DMS79 treated with DMSO at 0.1 percent for 48 hours (cell line): Measurements from ENCODE around the gene PNRC1.
"Not testable (repeated sequence)": the region's sequence is repeated elsewhere in the genome, so short reads cannot be mapped to it uniquely, and the experiment has no call there.

Experiments
- DNase-seq: peaks from one replicate; lab custom pipeline; 2025; lab: John Stamatoyannopoulos, UW

Gene PNRC1

DNA sequence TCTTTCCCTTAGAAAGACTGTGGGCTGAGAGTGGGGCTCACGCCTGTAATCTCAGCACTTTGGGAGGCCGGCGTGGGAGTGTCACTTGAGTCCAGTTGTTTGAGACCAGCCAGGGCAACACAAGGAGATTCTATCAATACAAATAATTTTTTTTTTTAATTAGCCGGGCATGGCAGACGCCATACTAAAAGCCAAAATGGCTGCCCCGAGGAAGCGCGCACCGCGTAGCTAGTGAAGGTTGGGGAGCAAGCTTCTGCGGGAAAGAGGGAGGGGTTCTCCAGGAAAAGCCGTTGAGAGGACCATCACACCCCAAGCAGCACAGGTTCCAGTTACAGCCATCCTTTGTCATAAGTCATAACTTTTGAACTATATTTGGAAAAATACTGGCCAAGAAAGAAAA is 21.3 kb upstream of the PNRC1 start:
- no peak for DNase-seq

DNA sequence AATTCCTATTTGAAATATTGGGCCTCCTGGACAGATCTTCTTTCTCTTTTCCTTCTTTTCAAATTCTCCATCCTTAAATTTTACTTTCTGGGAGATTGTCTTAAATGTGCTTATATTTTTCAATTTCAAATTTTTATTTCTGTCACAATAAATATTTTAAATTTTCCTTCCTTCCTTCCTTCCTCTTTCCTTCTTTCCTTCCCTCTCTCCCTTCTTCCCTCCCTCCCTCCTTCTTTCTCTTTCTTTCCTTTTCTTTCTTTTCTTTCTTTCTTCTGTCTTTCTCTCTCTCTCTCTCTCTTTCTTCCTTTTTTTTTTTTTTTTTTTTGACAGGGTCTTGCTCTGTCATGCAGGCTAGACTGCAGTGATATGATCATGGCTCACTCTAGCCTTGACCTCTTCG is 16.7 kb upstream of the PNRC1 start:
- no peak for DNase-seq

DNA sequence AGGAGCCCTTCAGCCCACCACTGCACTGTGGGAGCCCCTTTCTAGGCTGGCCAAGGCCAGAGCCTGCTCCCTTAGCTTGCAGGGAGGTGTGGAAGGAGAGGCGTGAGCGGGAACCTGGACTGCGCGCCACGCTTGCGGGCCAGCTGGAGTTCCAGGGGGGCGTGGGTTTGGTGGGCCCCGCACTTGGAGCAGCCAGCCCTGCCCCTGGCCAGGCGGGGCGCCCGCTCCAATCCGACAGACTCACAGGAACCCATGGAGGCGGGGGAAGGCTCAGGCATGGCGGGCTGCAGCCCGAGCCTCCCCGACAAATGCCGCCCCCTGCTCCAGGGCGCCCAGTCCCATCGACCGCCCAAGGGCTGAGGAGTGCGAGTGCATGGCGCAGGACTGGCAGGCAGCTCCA is 15.6 kb upstream of the PNRC1 start:
- DNase-seq = not testable (repeated sequence)

DNA sequence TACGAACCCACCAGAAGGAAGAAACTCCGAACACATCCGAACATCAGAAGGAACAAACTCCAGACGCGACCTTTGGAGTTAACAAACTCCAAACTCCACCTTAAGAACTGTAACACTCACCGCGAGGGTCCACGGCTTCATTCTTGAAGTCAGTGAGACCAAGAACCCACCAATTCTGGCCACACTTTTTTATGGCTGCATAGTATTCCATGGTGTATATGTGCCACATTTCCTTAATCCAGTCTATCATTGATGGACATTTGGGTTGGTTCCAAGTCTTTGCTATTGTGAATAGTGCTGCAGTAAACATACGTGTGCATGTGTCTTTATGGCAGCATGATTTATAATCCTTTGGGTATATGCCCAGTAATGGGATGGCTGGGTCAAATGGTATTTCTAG is 14.4 kb upstream of the PNRC1 start:
- not testable (repeated sequence) for DNase-seq

DNA sequence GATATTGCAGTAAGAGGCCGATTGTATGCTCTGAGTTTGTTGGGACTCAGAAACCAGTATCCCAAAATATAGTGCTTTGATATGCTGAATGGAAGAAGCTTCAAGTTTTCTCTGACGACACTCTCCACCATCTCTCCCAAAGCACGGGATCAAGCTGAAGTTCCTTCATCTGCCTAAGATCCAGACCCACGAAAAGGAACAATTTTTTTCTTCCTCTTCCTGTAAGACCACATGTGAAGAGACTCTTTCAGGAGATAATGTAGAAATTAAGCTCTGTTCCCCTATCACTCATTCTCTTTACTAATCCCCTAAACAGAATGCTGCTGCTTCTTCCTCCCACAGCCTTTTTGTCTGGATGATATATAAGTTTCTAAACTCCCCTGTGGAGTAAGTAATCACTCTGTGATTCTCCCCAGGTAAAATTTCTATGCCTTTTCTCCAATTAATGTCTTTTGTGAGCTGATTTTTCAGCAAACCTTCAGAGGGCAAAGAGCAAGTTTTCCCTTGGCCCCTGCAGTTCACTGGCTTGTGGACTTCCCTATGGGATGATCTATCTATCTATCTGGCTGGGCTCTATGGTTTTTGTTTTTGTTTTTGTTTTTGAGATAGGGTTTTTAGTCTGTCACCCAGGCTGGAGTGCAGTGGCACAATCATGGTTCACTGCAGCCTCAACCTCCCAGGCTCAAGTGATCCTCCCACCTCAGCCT is 13.5 kb upstream of the PNRC1 start:
- DNase-seq = no peak

DNA sequence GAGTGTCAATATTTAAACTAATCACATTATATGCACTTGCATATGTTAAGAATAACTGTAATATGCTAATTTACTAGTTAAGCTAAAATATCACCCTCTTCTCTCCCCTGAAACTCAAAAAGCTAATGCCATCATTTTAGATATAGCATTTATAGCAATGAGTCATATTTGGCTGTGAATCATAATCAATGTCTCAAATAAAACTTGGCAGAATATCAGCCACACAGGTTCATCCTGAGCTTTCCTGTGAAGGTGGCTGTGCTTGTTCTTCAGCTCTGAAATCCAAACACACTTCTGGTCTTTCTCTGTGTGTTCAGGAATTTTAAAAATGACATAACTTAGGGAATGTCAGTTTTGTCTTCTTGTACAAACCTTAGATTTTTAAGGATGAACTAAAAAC is 12.8 kb upstream of the PNRC1 start:
- no peak for DNase-seq

DNA sequence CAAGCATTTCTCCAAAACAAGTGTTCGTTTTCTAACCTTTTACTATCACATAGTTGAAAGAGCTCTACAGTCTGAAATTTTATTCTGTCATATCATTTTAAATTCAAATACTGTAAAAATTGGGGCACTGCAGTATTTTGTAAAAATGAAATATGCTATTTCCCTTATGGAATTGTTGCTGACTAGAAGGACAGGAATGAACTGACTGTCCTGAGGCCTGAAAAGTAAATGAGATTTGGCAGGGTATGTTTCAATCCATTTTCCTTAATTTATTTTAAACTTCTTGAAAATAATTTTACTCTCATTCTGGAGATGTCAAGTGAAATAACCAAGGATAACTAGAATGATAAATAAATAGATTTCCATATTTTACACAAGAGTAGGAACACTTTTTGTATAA is 11.9 kb upstream of the PNRC1 start:
- DNase-seq = no peak

DNA sequence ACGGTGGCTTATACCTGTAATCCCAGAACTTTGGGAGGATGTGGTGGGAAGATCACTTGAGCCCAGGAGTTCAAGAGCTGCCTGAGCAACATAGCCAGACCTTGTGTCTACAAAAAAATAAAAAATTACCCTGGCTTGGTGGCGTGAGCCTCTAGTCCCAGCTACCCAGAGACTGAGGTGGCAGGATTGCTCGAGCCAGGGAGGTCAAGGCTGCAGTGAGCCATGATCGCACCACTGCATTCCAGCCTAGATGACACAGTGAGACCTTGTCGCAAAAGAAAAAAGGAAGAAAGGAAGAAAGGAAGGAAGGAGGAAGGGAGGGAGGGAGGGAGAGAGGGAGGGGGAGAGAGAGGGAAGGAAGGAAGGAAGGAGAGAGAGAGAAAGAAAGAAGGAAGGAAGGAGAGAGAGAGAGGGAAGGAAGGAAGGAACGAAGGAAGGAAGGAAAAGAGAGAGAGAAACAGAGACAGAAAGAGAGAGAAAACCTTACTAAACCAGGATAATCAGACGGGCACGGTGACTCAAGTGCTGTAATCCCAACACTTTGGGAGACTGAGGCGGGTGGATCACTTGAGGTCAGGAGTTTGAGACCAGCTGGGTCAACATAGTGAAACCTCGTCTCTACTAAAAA is 10.9 kb upstream of the PNRC1 start:
- no peak for DNase-seq

DNA sequence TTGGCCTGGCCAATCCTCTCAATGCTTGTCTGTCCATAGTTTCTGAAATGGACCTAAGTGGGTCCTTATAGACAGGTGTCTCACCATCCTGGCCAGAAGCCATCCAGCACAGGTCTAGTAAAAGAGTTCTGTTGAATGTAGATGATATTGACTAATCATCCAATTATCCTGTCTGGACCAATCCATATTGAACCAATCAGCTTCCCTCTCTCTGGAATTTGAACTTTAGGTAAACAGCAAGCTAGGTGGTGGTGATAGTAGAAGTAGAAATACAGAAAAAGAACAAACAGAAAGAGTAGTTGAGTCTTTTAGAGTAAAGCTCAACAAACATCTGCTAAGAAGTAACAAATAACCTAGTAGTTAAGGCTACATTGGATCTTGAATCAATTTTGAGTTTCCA is 9.5 kb upstream of the PNRC1 start:
- no peak for DNase-seq

DNA sequence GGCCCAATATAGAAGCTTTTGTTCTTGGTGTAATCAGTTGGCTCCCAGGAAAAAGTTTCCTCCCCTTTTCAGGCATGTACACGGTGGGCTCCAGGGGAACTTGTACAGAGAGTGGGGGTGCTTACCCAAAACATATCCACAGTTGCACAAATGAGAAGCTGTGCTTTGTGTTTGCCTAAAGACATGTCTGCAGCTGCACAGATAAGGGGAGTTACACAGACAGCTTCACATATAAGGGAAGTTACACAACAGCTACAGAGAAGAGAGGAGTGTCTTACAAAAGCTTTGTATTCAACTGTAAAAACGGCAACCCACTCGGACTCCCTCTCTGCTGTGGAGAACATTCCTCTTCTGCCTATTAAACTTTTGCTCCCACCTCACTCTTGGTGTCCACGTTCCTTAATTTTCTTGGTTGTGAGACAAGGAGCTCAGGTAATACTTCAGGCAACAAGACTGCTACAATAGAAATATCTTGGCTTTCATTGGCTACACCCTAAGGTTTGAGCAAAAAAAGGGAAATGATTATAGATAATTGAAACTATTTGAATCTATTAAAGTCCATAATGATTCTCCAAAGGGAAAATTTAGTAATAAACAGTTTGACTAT is 7.4 kb upstream of the PNRC1 start:
- DNase-seq = no peak

DNA sequence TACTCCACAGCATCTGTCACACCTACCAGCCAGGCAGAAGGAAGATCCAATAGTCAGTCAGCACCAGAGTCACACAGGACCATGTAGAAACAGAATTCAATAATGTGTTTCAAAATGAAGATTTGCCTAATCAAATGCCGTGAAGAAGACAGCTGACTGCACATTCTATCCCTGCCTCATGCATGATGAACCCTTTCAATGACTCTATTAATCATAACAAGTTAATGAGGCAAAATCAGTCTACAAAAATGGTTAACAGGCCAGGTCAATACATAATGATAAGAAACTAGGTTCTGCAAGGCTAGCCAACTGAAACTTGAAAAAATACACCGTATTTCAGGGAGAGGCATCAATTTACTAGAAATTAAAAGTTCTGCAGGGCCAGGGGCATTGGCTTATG is 6.7 kb upstream of the PNRC1 start:
- no peak for DNase-seq

DNA sequence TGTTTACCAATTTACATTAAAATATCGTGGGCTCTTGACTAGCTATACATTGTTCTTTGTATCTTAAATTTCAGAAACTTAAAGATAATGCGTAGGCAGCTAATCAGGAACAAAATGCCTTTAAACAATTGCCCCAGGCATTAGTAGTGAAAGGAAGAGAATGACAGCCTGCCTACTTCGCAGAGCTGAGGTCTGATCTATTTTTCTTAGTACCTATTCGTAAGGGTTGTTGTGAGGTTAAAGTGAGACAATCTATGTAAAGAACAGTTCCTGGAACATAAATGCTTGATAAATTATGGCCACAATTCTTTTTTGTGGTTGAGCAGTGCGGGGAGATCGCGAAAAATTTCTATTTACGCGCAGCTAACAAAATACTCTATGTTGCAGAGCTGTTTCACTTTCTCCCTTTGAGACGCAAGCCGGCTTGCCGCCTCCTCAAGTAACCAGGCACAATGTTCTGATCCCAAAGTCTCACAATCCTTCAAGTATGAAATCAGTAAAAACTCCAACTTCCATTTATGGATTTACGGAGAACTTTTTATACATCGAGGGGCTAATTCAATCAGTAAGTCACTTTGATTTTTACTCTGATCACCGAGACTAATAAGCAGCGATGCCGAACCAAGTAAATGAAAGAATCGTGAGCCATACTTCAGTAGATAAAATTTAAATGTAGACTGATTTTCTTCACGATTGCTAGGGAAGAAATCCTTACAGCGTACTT is 878 bp upstream of the PNRC1 start:
- DNase-seq = peak; percentile 77

DNA sequence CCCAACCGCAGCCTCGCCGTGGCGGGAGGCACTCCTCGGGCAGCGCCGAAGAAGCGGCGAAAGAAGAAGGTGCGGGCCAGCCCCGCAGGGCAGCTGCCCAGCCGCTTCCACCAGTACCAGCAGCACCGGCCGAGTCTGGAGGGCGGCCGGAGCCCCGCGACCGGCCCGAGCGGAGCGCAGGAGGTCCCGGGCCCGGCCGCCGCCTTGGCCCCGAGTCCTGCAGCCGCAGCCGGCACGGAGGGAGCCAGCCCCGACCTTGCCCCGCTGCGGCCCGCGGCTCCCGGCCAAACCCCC is 525 bp downstream of the PNRC1 start:
- DNase-seq = no peak

DNA sequence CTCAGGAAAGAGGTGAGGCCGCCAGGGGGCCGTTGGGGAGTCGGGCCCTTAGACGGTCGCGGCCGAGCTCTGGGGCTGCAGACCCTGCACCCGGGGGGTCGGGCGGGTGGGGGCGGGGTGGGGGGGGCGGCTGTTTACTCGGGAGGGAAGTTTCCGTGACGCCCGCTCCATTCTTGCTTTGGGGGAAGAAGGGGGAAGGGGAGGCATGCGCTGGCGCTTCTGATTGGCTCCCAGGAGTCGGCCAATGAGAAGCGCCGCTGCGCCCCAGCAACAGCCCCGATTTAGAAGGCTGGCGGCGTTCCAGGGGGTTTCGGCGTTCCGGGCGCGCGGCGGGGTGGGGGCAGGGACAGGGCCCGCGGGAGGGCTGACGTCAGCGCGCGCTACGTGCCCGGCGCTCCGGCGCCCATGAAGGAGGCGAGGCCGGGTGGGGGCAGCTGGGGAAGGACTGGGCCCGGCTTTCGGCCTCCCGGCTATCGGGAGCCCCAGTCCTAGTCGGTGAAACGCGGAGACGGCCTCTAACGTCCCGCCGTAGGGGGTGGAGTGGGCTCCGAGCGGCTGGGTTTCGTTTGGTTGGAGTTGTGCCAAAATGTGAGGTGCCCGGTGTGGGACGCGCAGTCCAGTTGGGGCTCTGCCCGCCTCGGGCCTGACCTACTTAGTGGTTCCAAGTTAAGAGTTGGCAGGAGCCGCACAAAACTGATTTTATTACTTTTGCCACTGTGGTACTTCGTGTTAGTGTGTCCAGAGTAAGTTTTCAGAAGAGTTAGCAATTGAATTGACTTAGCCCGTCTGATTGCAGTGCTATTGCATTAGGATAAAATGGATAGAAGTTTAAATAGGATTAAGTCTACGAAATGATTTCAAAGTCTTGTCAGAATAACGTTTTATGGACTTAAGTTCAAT is 1.1 kb downstream of the PNRC1 start:
- DNase-seq = peak; percentile 94

DNA sequence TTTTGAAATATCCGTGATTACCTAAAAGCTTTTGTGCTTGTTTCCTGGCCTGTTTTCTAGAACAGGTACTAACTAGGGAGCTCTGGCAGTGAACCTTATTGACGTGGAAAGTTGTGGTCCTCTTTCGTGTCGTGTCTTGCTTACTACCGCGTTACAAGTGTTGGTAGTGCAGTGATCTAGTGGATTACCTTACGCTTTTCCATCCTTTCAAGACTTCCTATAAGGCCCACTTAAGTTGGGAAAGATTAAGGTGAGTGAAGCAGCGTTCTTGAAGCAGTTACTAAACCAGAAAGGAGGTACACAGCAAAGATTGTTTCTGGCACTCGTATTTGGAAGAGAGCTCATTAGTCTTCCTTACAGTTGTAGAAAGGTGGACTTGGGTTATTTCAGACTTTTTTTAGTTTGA is 1.9 kb downstream of the PNRC1 start:
- DNase-seq = peak; percentile 43

DNA sequence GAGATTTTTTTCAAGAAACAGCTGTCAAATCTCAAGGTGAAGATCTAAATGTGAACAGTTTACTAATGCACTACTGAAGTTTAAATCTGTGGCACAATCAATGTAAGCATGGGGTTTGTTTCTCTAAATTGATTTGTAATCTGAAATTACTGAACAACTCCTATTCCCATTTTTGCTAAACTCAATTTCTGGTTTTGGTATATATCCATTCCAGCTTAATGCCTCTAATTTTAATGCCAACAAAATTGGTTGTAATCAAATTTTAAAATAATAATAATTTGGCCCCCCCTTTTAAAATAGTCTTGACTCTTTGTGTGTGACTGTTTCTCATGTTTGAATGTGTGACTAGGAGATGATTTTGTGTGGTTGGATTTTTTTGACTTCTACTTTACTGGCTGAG is 4.0 kb downstream of the PNRC1 start:
- no peak for DNase-seq

DNA sequence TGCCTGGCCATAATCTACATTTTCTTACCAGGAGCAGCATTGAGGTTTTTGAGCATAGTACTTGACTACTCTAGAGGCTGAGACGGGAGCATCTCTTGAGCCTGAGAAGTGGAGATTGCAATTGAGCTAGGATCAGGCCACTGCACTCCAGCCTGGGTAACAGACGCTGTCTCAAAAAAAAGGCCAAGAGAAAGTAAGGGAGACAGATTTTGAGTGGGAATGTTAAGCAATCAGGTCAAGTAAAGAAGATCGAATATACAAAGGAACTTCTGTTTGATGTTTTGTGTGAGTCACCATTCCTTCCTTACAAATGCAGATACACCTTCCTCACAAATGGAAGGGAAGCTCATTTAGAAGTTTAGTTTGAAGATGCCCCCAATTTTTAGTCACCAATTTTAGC is 4.4 kb downstream of the PNRC1 start:
- DNase-seq = peak; percentile 31

DNA sequence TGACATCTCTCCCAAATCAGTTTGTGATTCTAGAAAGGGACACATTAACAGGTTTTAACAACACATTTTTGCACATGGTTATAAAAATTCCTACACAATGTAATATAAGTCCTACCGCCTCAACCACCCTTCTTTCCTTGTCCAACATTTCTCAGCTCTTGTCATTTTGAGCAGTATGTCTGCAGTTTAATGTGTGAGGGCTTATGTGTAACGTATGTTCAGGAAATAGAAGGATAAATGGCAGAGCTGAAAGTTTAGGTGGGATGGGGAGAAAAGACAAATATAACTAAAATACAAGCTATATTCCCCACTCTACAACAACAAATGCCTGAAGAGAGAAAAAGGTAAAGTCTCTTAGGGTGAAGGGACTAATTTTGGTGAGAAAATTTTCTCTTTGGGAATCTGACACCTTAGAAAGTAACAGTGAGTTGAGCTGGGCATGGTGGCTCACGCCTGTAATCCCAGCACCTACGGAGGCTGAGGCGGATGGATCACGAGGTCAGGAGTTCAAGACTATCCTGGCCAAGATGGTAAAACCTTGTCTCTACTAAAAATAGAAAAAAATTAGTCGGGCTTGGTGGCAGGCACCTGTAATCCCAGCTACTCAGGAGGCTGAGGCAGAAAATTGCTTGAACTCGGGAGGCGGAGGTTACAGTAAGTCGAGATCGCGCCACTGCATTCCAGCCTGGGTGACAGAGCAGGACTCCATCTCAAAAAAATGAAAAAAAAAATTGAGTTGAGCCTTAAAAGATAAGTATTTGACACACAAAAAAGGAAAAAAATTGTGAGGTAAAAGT is 5.1 kb downstream of the PNRC1 start:
- DNase-seq = no peak

DNA sequence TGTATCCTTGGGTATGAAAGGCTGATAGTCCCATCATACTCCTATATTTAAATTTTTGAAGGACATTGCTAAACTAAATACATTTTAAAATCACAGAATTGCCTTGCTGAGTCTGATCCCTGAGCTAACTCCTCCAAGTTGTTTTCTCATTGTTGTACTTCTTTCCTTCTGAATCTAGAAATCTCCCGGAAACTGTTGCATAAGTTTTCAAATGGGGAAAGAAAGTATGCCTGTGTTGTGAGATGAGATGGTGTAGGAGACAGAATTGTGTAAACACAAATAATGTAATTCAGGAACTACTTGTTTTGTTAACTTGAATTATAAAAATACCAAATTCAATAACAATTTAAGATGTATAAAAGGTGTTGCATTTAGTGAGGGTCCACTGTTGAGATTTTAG is 7.3 kb downstream of the PNRC1 start:
- no peak for DNase-seq

DNA sequence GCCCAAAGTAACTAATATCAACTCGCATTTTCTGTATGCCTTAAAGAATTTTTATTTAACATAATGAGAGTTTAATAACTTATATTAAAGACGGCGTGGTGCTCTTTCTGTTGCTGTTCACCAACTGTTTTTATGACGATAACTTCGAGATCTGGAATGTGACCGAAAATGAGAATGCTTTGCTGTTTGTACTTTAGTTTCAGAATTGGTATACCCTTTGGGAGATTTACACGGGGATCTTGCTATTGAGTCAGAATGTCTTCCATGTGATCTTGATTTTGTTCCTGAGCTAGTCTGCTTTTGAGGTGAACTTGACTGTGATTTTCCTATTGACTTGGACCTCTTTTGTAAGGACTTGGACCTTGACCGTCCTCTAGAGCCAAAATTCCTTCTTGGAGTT is 17.9 kb downstream of the PNRC1 start:
- no peak for DNase-seq

DNA sequence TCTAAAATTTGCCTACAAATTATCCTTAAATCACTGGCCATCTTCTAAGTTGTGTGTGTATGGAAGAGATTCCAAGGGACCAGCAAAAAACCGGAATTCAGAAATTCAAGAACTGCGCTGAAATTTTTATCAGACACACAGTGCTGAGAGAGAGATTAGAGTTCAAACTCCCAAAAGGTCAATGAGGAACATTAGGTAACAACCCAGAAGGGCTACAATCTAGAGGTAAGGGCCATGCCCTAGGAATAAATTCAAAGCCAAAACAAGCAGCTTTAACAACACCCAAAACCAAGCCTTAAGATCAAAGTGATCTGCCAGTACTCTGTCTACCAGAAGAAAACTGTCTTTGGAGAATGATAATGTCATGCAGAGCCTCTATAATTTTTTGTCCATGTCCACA is 19.6 kb downstream of the PNRC1 start:
- no peak for DNase-seq
